AG04449 (cell line): ENCODE measurements around the gene PRR29.

Experiments
- CTCF ChIA-PET: fragments of 350-600 bp; formaldehyde crosslinking; extraction: SDS; loops from one replicate; lab custom pipeline; 2021; ENCODE audit warnings: antibody characterized with exemption; lab: Yijun Ruan, JAX
- POLR2A ChIA-PET: fragments of 400-600, 350-600 bp; formaldehyde crosslinking; extraction: SDS; loops from one replicate; lab custom pipeline; 2020; ENCODE audit warnings: antibody characterized with exemption, inconsistent platforms; lab: Yijun Ruan, JAX
- DNase-seq: peaks from one replicate; pipeline ENCODE4 v3.0.0-alpha.2; 2010; ENCODE audit warnings: low read depth, low spot score
- H3K4me3 ChIP-seq: 2 replicates; pipeline ENCODE4 v1.5.1; 2011; ENCODE audit warnings: low read depth, mild to moderate bottlenecking, control low read depth, low read length
- CTCF ChIP-seq: IDR thresholded peaks from one replicate; pipeline ENCODE4 v1.5.1; 2011; ENCODE audit warnings: mild to moderate bottlenecking, moderate library complexity, low read length, control low read depth, inconsistent platforms; ENCODE audit not compliant: insufficient read depth; ENCODE audit errors: missing control alignments

Gene PRR29

GRCh38 chr17:63991611-63992010, 6.5 kb upstream of the PRR29 start:
- no peak for DNase-seq
- no peak overlapping the region for H3K4me3 ChIP-seq
- ChIA-PET CTCF (interaction anchor here (1.3 to 2.9 kb wide), 4 partner anchors 45 to 79 kb away, joined by 4 to 21 read pairs (median 12); partner anchors contain the start of gene GH1), POLR2A (no interaction called here)
- no peak for TF ChIP-seq CTCF

DNA sequence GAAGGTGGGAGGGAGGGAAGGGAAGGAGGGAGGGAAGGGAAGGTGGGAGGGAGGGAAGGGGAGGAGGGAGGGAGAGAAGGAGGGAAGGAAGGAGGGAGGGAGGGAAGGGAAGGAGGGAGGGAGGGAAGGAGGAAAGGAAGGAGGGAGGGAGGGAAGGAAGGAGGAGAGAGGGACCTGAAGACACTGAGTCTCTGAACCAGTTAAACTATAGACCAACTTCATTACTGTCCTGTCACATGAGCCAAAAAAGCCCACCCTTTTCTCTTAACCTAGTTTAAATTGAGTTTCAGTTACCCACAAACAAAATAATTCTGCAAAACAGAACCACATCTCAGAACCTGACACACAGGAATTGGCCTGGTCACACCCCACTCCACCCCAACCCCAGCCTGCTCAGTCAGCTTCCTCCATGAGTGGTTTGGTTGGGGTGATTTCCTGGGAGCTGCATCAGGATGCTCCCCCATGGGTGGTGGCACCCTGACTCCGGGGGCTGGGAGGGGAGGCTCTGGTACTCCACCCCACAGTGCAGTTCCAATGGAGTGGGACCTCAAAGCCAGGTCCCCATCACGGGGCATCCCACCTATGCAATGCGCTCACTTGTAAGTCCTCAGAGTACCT, 4.7 kb upstream of the PRR29 start:
- TF ChIP-seq CTCF = no peak
- no peak for DNase-seq
- POLR2A ChIA-PET = no interaction called here
- no peak overlapping the region for H3K4me3 ChIP-seq
- CTCF ChIA-PET = interaction anchor here (0.9 to 2.9 kb wide), 5 partner anchors 47 to 141 kb away, joined by 3 to 21 read pairs (median 9); partner anchors contain the start of genes CSHL1 and GH1

GRCh38 chr17:63995626-63996025, 2.5 kb upstream of the PRR29 start:
- POLR2A ChIA-PET = no interaction called here
- no peak for DNase-seq
- CTCF ChIA-PET = interaction anchor here (0.7 to 2.3 kb wide), 4 partner anchors 8 to 139 kb away, joined by 3 to 9 read pairs (median 4); partner anchors contain the start of gene GH1
- no peak for TF ChIP-seq CTCF
- H3K4me3 ChIP-seq = no peak overlapping the region

GRCh38 chr17:63996430-63997182, 1.5 kb upstream of the PRR29 start:
- ChIA-PET CTCF (interaction anchor here (0.9 to 2.6 kb wide), 3 partner anchors 29 to 84 kb away, joined by 5 to 11 read pairs (median 6); partner anchors contain the start of gene GH1), POLR2A (no interaction called here)
- TF ChIP-seq CTCF = no peak
- H3K4me3 ChIP-seq = no peak overlapping the region
- DNase-seq = no peak

DNA sequence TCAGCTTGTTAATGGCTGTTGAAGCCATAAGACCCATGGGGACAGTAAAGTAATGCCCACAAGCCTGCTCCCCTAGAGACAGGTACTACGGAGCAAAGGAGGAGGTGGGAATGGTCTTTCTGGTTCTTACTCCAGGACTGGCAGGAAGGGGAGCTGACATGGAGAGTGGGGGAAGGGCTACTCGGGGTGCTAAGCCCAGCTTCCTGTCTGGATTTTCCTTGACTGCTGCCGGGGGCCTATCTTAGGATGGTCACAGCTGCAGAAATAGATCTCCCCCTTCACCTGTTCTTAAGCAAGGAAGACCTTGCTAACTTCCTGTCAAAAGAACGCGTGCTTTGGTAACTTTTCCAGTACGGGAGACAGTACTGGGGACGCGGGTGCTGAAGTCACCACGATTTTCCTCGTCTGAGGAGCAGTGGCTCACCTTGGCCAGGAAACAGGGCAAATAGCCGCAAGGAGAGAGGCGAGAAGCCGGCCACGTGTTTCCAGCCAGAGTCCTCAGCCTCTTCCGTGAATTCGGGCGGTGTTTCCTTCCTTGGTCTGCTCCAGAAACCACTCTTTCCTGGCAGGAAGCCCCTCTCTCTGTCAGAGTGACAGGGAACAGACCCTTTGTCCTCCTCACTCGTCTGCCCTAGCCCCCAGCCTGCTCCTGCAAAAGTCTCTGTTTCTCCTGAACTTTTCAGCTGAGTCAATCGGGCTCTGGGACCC, 656 bp upstream of the PRR29 start:
- ChIA-PET CTCF (interaction anchor here (0.9 to 2.6 kb wide), 6 partner anchors 12 to 108 kb away, joined by 4 to 11 read pairs (median 6); partner anchors contain the start of gene GH1), POLR2A (no interaction called here)
- no peak for DNase-seq
- TF ChIP-seq CTCF = no peak
- H3K4me3 ChIP-seq = no peak overlapping the region; the same call in 1 of the 2 replicates
